Urinary bladder (tissue), 4 donors: Measurements from ENCODE around the gene RAD23B. TPM values are rescaled to one million over a fixed set of nuclear protein-coding genes. Genes with fewer than 3 reads are reported as not detected.
"Not testable (repeated sequence)": the region's sequence is repeated elsewhere in the genome, so short reads cannot be mapped to it uniquely, and the experiment has no call there.

Experiments
- DNase-seq: peaks from one replicate; pipeline ENCODE4 v3.0.0-alpha.2; 2015; ENCODE audit errors: extremely low spot score
- H3K27ac ChIP-seq: one replicate; pipeline ENCODE4 v1.5.1; 2013; ENCODE audit warnings: low read depth, mild to moderate bottlenecking, moderate library complexity
- H3K36me3 ChIP-seq: one replicate; pipeline ENCODE4 v1.6.1; 2013; ENCODE audit warnings: mild to moderate bottlenecking, moderate library complexity; ENCODE audit not compliant: insufficient read depth
- H3K4me1 ChIP-seq: one replicate; pipeline ENCODE4 v1.6.1; 2013; ENCODE audit warnings: mild to moderate bottlenecking, moderate library complexity; ENCODE audit not compliant: insufficient read depth
- H3K4me3 ChIP-seq: one replicate; pipeline ENCODE4 v1.5.1; 2013; ENCODE audit warnings: low read depth, low read length
- WGBS: extraction: QIAGEN DNeasy Blood & Tissue Kit; methylation state at CpG from one replicate; pipeline ENCODE4 v1.1.7; 2013; 5-methylcytosine and 5-hydroxymethylcytosine counted together
- polyA plus RNA-seq: library from polyadenylated mRNA; stranded (reverse); fragments of 200-250 nt; gene quantifications from one replicate; pipeline ENCODE4 v1.2.3, GENCODE V29; 2013
- total RNA-seq: library from RNA; depleted of rRNA; stranded (reverse); fragments of >200 nt; gene quantifications from one replicate; pipeline ENCODE4 v1.2.3, GENCODE V29; 2014
- donor health status: healthy with polysubstance abuse.
- donor health status: healthy.

The RAD23B gene
- total and polyA plus RNA-seq, 2 donors: 66.4 to 118 TPM

GRCh38 chr9:107292821-107293542 is 9.9 kb downstream of the RAD23B start:
- no peak for DNase-seq
- H3K36me3 ChIP-seq: no peaks in the 10 kb centered on the region
- WGBS: 89% methylated on average over 1 of the region's 1 CpG
- H3K4me1 ChIP-seq: peaks cover 4% of the 10 kb centered on the region
- no peak overlapping the region for H3K27ac ChIP-seq
- no peak overlapping the region for H3K4me3 ChIP-seq

GRCh38 chr9:107293543-107294085 is 10.5 kb downstream of the RAD23B start:
- WGBS: 91% methylated on average over 6 of the region's 6 CpGs
- DNase-seq: no peak
- H3K4me3 ChIP-seq: no peak overlapping the region

GRCh38 chr9:107294756-107295155 is 11.7 kb downstream of the RAD23B start:
- Histone ChIP-seq H3K36me3 (no peaks in the 10 kb centered on the region), H3K4me1 (peaks cover 2% of the 10 kb centered on the region), H3K4me3 (no peak overlapping the region), H3K27ac (no peak overlapping the region)
- 74% methylated on average over 4 of the region's 4 CpGs for WGBS
- DNase-seq: no peak

More at GRCh38 chr9:107293543-107294085, 10.5 kb downstream of the RAD23B start:
- H3K4me1 ChIP-seq: peaks cover 4% of the 10 kb centered on the region
- no peaks in the 10 kb centered on the region for H3K36me3 ChIP-seq
- H3K27ac ChIP-seq: no peak overlapping the region

GRCh38 chr9:107295995-107296394 is 12.9 kb downstream of the RAD23B start:
- H3K27ac ChIP-seq: no peak overlapping the region
- WGBS: 52% methylated on average over 1 of the region's 1 CpG
- H3K4me3 ChIP-seq: no peak overlapping the region
- H3K4me1 ChIP-seq: peaks cover 2% of the 10 kb centered on the region
- H3K36me3 ChIP-seq: no peaks in the 10 kb centered on the region
- no peak for DNase-seq

- H3K27ac ChIP-seq, H3K4me3 ChIP-seq, DNase-seq, H3K4me1 ChIP-seq, H3K36me3 ChIP-seq: not testable (repeated sequence)
- 94% methylated on average over 8 of the region's 8 CpGs for WGBS
Observed at GRCh38 chr9:107296592-107296991, 13.5 kb downstream of the RAD23B start.

- Histone ChIP-seq H3K4me3 (no peak overlapping the region), H3K27ac (no peak overlapping the region), H3K36me3 (peaks cover 1% of the 10 kb centered on the region), H3K4me1 (no peaks in the 10 kb centered on the region)
- no peak for DNase-seq
- 39% methylated on average over 1 of the region's 1 CpG for WGBS
Observed at GRCh38 chr9:107299437-107299836, 16.4 kb downstream of the RAD23B start.

- no peaks in the 10 kb centered on the region for H3K4me1 ChIP-seq
- no peak overlapping the region for H3K4me3 ChIP-seq
- 93% methylated on average over 2 of the region's 2 CpGs for WGBS
- peaks cover 3% of the 10 kb centered on the region for H3K36me3 ChIP-seq
- no peak overlapping the region for H3K27ac ChIP-seq
- no peak for DNase-seq
Observed at GRCh38 chr9:107306308-107306707, 23.2 kb downstream of the RAD23B start.

- Histone ChIP-seq H3K4me1 (no peaks in the 10 kb centered on the region), H3K27ac (no peak overlapping the region), H3K4me3 (no peak overlapping the region), H3K36me3 (peaks cover 2% of the 10 kb centered on the region)
- WGBS: 85% methylated on average over 1 of the region's 1 CpG
- DNase-seq: no peak
Observed at GRCh38 chr9:107307331-107307730, 24.3 kb downstream of the RAD23B start.

GRCh38 chr9:107308461-107308860 is 25.4 kb downstream of the RAD23B start:
- Histone ChIP-seq H3K36me3 (peaks cover 4% of the 10 kb centered on the region), H3K4me3 (no peak overlapping the region), H3K27ac (no peak overlapping the region), H3K4me1 (no peaks in the 10 kb centered on the region)
- DNase-seq: no peak
- 3% methylated on average over 1 of the region's 1 CpG for WGBS

GRCh38 chr9:107309271-107309670 is 26.2 kb downstream of the RAD23B start:
- Histone ChIP-seq H3K4me1 (no peaks in the 10 kb centered on the region), H3K36me3 (peaks cover 4% of the 10 kb centered on the region), H3K27ac (no peak overlapping the region), H3K4me3 (no peak overlapping the region)
- WGBS: 91% methylated on average over 5 of the region's 5 CpGs
- no peak for DNase-seq

GRCh38 chr9:107312376-107313050 is 29.4 kb downstream of the RAD23B start:
- Histone ChIP-seq H3K27ac (no peak overlapping the region), H3K4me3 (no peak overlapping the region), H3K36me3 (peaks cover 4% of the 10 kb centered on the region), H3K4me1 (no peaks in the 10 kb centered on the region)
- WGBS: 63% methylated on average over 8 of the region's 8 CpGs
- no peak for DNase-seq

GRCh38 chr9:107313555-107314096 is 30.5 kb downstream of the RAD23B start:
- WGBS: 95% methylated on average over 1 of the region's 1 CpG
- H3K27ac ChIP-seq: no peak overlapping the region
- no peak for DNase-seq
- no peak overlapping the region for H3K4me3 ChIP-seq
- H3K4me1 ChIP-seq: no peaks in the 10 kb centered on the region
- peaks cover 2% of the 10 kb centered on the region for H3K36me3 ChIP-seq

GRCh38 chr9:107314763-107315162 is 31.7 kb downstream of the RAD23B start:
- H3K27ac ChIP-seq: no peak overlapping the region
- DNase-seq: no peak
- no peaks in the 10 kb centered on the region for H3K4me1 ChIP-seq
- 100% methylated on average over 1 of the region's 1 CpG for WGBS
- no peak overlapping the region for H3K4me3 ChIP-seq
- peaks cover 1% of the 10 kb centered on the region for H3K36me3 ChIP-seq
